Bronchial epithelial cell (primary cell): Measurements from ENCODE around the gene DUSP22. TPM values are rescaled to one million over a fixed set of nuclear protein-coding genes. Genes with fewer than 3 reads are reported as not detected.

Source experiments
- DNase-seq: peaks from one replicate; pipeline ENCODE4 v3.0.0-alpha.2; 2010; ENCODE audit warnings: low read depth
- FAIRE-seq: peaks from 2 replicates; lab custom pipeline; 2011; peaks lifted over from hg19 to GRCh38; lab: Jason Lieb, UNC
- H3K27me3 ChIP-seq: 2 replicates; pipeline ENCODE4 v1.5.1; 2011; ENCODE audit warnings: low read length; ENCODE audit not compliant: control insufficient read depth, insufficient read depth
- H3K36me3 ChIP-seq: 2 replicates; pipeline ENCODE4 v1.5.1; 2011; ENCODE audit warnings: low read length; ENCODE audit not compliant: control insufficient read depth, insufficient read depth
- H3K4me3 ChIP-seq: 2 replicates; pipeline ENCODE4 v1.5.1; 2011; ENCODE audit warnings: mild to moderate bottlenecking, low read depth, low read length, control low read depth
- total RNA-seq: library from RNA; depleted of rRNA; stranded (reverse); fragments of >200 nt; gene quantifications from 2 replicates; pipeline ENCODE4 v1.2.1, GENCODE V29; 2014
- TF ChIP-seq, protein P1 (sequence below): IDR thresholded peaks from 2 replicates; pipeline ENCODE4 v1.5.1; 2011; ENCODE audit warnings: mild to moderate bottlenecking, moderate library complexity, low read length, control low read depth, inconsistent platforms; ENCODE audit not compliant: insufficient read depth, severe bottlenecking

DUSP22 gene
- total RNA-seq, 1 donor from 2014 or later: 33.7 TPM

- DNase-seq: no peak
- H3K36me3 ChIP-seq: peaks cover 4% of the 10 kb centered on the region
- TF ChIP-seq, protein P1, sequence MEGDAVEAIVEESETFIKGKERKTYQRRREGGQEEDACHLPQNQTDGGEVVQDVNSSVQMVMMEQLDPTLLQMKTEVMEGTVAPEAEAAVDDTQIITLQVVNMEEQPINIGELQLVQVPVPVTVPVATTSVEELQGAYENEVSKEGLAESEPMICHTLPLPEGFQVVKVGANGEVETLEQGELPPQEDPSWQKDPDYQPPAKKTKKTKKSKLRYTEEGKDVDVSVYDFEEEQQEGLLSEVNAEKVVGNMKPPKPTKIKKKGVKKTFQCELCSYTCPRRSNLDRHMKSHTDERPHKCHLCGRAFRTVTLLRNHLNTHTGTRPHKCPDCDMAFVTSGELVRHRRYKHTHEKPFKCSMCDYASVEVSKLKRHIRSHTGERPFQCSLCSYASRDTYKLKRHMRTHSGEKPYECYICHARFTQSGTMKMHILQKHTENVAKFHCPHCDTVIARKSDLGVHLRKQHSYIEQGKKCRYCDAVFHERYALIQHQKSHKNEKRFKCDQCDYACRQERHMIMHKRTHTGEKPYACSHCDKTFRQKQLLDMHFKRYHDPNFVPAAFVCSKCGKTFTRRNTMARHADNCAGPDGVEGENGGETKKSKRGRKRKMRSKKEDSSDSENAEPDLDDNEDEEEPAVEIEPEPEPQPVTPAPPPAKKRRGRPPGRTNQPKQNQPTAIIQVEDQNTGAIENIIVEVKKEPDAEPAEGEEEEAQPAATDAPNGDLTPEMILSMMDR: no peak
- no peak for FAIRE-seq
- H3K4me3 ChIP-seq: no peak overlapping the region
- H3K27me3 ChIP-seq: no peaks in the 10 kb centered on the region
These were observed 16.0 kb downstream of the DUSP22 start for GRCh38 chr6:308307-308706.

- no peaks in the 10 kb centered on the region for H3K27me3 ChIP-seq
- DNase-seq (no peak), FAIRE-seq (no peak)
- H3K36me3 ChIP-seq: peaks cover 4% of the 10 kb centered on the region
- no peak overlapping the region for H3K4me3 ChIP-seq
- TF ChIP-seq, protein P1: no peak
These were observed 16.5 kb downstream of the DUSP22 start for GRCh38 chr6:308768-309167.

- no peak for DNase-seq
- no peak overlapping the region for H3K4me3 ChIP-seq
- TF ChIP-seq, protein P1: no peak
- H3K36me3 ChIP-seq: peaks cover 4% of the 10 kb centered on the region
- no peaks in the 10 kb centered on the region for H3K27me3 ChIP-seq
- no peak for FAIRE-seq
These were observed 17.7 kb downstream of the DUSP22 start for GRCh38 chr6:309947-310346.

- Histone ChIP-seq H3K4me3 (no peak overlapping the region), H3K36me3 (peaks cover 4% of the 10 kb centered on the region), H3K27me3 (no peaks in the 10 kb centered on the region)
- FAIRE-seq (no peak), DNase-seq (no peak)
- TF ChIP-seq, protein P1: no peak
These were observed 18.4 kb downstream of the DUSP22 start for GRCh38 chr6:310671-311070.

DNA sequence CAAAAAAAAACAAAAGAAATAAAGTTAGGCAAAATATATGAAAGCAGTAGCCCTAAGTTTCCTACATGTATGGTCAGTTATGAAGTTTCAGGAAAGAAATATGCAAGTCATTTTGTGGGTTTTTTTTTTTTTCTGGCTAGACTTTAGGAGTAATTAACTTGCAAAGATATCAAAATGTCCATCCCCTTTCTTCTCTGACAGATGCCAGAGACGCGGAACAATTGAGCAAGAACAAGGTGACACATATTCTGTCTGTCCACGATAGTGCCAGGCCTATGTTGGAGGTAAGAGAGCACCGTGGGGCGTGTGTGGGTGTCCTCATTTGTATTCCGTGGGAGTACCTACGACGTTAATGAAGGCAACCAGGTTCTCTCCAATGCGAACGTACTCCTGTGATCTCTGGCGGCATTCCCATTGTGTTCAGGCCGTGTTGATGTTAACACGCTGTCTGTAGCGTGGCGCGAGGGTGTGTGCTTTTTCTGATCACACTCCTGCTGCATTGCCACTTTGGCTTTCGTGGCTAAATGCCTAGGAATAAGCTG, 19.5 kb downstream of the DUSP22 start:
- FAIRE-seq (peak; percentile 32), DNase-seq (no peak)
- peaks cover 4% of the 10 kb centered on the region for H3K36me3 ChIP-seq
- TF ChIP-seq, protein P1: no peak
- no peaks in the 10 kb centered on the region for H3K27me3 ChIP-seq
- no peak overlapping the region for H3K4me3 ChIP-seq

- DNase-seq (no peak), FAIRE-seq (no peak)
- no peak overlapping the region for H3K4me3 ChIP-seq
- peaks cover 3% of the 10 kb centered on the region for H3K36me3 ChIP-seq
- TF ChIP-seq, protein P1: no peak
- H3K27me3 ChIP-seq: no peaks in the 10 kb centered on the region
These were observed 20.8 kb downstream of the DUSP22 start for GRCh38 chr6:313087-313486.
